ENCODE results near the gene TTC16.

TTC16 gene

GRCh38 chr9:127708952-127709587, 6.8 kb upstream of the TTC16 start:
- CTCF ChIA-PET = interaction anchor here (1.0 to 1.1 kb wide), 2 partner anchors 25 to 26 kb away, joined by 3 to 4 read pairs; partner anchors contain the start of gene TOR2A
- POLR2A ChIA-PET = no interaction called here

GRCh38 chr9:127710204-127710783, 5.6 kb upstream of the TTC16 start:
- H3K4me3 ChIP-seq (ENCODE audit: low read depth, low read length) = no peak overlapping the region
- ChIA-PET CTCF (interaction anchor here (0.9 to 1.0 kb wide), 3 partner anchors 15 to 25 kb away, joined by 3 read pairs; partner anchors contain the start of gene TOR2A), POLR2A (interaction anchor here (0.7 kb wide), 1 partner anchor 20 kb away, joined by 3 read pairs; no protein-coding TSS in a partner anchor)
- TF ChIP-seq, protein P1, sequence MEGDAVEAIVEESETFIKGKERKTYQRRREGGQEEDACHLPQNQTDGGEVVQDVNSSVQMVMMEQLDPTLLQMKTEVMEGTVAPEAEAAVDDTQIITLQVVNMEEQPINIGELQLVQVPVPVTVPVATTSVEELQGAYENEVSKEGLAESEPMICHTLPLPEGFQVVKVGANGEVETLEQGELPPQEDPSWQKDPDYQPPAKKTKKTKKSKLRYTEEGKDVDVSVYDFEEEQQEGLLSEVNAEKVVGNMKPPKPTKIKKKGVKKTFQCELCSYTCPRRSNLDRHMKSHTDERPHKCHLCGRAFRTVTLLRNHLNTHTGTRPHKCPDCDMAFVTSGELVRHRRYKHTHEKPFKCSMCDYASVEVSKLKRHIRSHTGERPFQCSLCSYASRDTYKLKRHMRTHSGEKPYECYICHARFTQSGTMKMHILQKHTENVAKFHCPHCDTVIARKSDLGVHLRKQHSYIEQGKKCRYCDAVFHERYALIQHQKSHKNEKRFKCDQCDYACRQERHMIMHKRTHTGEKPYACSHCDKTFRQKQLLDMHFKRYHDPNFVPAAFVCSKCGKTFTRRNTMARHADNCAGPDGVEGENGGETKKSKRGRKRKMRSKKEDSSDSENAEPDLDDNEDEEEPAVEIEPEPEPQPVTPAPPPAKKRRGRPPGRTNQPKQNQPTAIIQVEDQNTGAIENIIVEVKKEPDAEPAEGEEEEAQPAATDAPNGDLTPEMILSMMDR (IDR thresholded peaks at IDR 0.05; ENCODE audit: insufficient read depth, low read length, missing control alignments) = no peak
- no peak for DNase-seq (ENCODE audit: low read depth, low spot score)

More at GRCh38 chr9:127708952-127709587, 6.8 kb upstream of the TTC16 start:
- TF ChIP-seq, protein P1 (IDR thresholded peaks at IDR 0.05; ENCODE audit: insufficient read depth, low read length, missing control alignments) = no peak
- H3K4me3 ChIP-seq (ENCODE audit: low read depth, low read length) = no peak overlapping the region
- no peak for DNase-seq (ENCODE audit: low read depth, low spot score)

DNA sequence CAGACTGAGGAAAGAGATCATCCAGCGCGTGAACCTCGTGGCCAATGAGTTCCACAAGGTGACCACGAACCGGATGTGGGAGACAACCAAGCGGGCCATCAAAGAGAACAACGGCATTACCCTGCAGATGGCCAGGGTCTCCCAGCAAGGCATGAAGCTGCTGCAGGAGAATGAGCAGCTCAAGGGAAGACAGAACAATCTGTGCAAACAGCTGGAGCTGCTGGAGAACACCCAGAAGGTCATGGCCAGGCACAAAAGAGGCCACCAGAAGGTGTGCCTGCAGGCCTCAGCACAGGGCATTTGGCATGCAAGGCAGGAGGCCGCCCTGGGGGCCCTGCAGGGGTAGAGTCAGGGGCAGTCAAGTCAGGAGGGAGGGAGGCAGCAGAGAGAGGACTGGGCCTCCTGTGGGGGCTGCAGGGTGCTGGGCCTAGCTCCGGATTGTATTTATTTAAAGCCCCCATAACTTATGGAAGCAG, 4.6 kb upstream of the TTC16 start:
- H3K4me3 ChIP-seq (ENCODE audit: low read depth, low read length) = no peak overlapping the region
- CTCF ChIA-PET = interaction anchor here (0.9 to 1.0 kb wide), 2 partner anchors 24 to 102 kb away, joined by 3 read pairs; partner anchors contain the start of gene TOR2A
- TF ChIP-seq, protein P1 (IDR thresholded peaks at IDR 0.05; ENCODE audit: insufficient read depth, low read length, missing control alignments) = no peak
- DNase-seq (ENCODE audit: low read depth, low spot score) = no peak
- POLR2A ChIA-PET = interaction anchor here (0.7 kb wide), 1 partner anchor 19 kb away, joined by 3 read pairs; no protein-coding TSS in a partner anchor

- ChIA-PET CTCF (interaction anchor here (1.0 kb wide), 1 partner anchor 102 kb away, joined by 3 read pairs; no protein-coding TSS in a partner anchor), POLR2A (no interaction called here)
- TF ChIP-seq, protein P1 (IDR thresholded peaks at IDR 0.05; ENCODE audit: insufficient read depth, low read length, missing control alignments) = no peak
- DNase-seq (ENCODE audit: low read depth, low spot score) = no peak
- no peak overlapping the region for H3K4me3 ChIP-seq (ENCODE audit: low read depth, low read length)
These were observed 4.0 kb upstream of the TTC16 start for GRCh38 chr9:127711831-127712274.

- CTCF ChIA-PET = interaction anchor here (0.7 to 1.0 kb wide), 3 partner anchors 101 to 118 kb away, joined by 3 read pairs; no protein-coding TSS in a partner anchor
These were observed 3.5 kb upstream of the TTC16 start for GRCh38 chr9:127712371-127712770.

More at GRCh38 chr9:127712371-127712770, 3.5 kb upstream of the TTC16 start:
- POLR2A ChIA-PET = no interaction called here
- H3K4me3 ChIP-seq (ENCODE audit: low read depth, low read length) = no peak overlapping the region
- TF ChIP-seq, protein P1 (IDR thresholded peaks at IDR 0.05; ENCODE audit: insufficient read depth, low read length, missing control alignments) = no peak
- no peak for DNase-seq (ENCODE audit: low read depth, low spot score)

Measured in AG04449 (cell line).